Measurements from ENCODE around the gene GDPD5.

- TF ChIP-seq CTCF (IDR thresholded peaks at IDR 0.05; ENCODE audit: insufficient read depth, low read length, poor library complexity, severe bottlenecking) (no peak), EZH2phosphoT487 (conservative IDR thresholded peaks at IDR 0.05; ENCODE audit: low read length) (no peak)
These were observed 12.6 kb upstream of the GDPD5 start for GRCh38 chr11:75538150-75538942.
